Type B pancreatic cell (in vitro differentiated cells): ENCODE data around the gene DDAH1. TPM values are rescaled to one million over a fixed set of nuclear protein-coding genes. Genes with fewer than 3 reads are reported as not detected.

Experiments
- DNase-seq: peaks from one replicate; pipeline ENCODE4 v3.0.0; 2021; ENCODE audit warnings: mixed read lengths; ENCODE audit not compliant: unreplicated experiment; ENCODE audit errors: extremely low spot score
- H3K27ac Mint-ChIP-seq: 2 replicates; pipeline ENCODE4 v1.8.0; 2021; ENCODE audit warnings: mild to moderate bottlenecking, mixed read lengths
- H3K27me3 Mint-ChIP-seq: 2 replicates; pipeline ENCODE4 v1.8.0; 2021; ENCODE audit warnings: mixed read lengths
- H3K36me3 Mint-ChIP-seq: 2 replicates; pipeline ENCODE4 v1.8.0; 2021; ENCODE audit warnings: mixed read lengths
- H3K4me1 Mint-ChIP-seq: one replicate; pipeline ENCODE4 v1.8.0; 2021; ENCODE audit warnings: mixed read lengths; ENCODE audit not compliant: unreplicated experiment
- H3K4me3 Mint-ChIP-seq: 2 replicates; pipeline ENCODE4 v1.8.0; 2021; ENCODE audit warnings: mild to moderate bottlenecking, mixed read lengths
- H3K9me3 Mint-ChIP-seq: 2 replicates; pipeline ENCODE4 v1.8.0; 2021; ENCODE audit warnings: mixed read lengths
- CTCF ChIP-seq: fragments of 200-600 bp; sonication (generic); conservative IDR thresholded peaks from 2 replicates; pipeline ENCODE4 v1.5.0; 2021; ENCODE audit warnings: antibody characterized with exemption, mild to moderate bottlenecking
- total RNA-seq: library from RNA; stranded (reverse); gene quantifications from 2 replicates; pipeline ENCODE4 v1.2.1, GENCODE V29; 2021; ENCODE audit warnings: low replicate concordance

DDAH1 gene
- total RNA-seq, 1 donor from 2014 or later: 28.6 TPM

DNA sequence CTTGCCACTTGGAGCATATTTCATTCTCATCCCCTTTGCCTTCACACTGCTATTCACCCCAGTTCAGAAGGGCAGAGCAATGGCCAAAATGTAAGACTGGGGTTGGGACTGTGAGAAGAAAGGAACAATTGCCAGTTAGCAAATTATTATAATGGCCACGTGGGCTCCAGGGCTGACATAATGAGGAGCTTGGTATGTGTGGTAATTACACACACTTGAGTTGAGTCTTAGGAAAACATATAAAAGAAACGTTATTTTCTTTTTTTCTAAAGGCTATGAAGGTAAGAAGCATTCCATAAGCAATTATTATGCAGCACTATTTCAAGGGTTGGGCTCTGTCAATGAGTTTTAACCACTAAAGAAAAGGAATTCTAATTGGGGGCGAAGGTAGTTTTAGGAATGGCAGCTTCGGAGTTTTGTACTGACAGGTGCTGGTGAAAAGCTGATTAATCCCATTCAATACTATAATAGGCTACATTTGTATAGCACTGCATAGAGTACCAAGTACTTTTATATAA lies 156.1 kb downstream of the DDAH1 start:
- H3K4me1 Mint-ChIP-seq: peaks cover 4% of the 10 kb centered on the region

DNA sequence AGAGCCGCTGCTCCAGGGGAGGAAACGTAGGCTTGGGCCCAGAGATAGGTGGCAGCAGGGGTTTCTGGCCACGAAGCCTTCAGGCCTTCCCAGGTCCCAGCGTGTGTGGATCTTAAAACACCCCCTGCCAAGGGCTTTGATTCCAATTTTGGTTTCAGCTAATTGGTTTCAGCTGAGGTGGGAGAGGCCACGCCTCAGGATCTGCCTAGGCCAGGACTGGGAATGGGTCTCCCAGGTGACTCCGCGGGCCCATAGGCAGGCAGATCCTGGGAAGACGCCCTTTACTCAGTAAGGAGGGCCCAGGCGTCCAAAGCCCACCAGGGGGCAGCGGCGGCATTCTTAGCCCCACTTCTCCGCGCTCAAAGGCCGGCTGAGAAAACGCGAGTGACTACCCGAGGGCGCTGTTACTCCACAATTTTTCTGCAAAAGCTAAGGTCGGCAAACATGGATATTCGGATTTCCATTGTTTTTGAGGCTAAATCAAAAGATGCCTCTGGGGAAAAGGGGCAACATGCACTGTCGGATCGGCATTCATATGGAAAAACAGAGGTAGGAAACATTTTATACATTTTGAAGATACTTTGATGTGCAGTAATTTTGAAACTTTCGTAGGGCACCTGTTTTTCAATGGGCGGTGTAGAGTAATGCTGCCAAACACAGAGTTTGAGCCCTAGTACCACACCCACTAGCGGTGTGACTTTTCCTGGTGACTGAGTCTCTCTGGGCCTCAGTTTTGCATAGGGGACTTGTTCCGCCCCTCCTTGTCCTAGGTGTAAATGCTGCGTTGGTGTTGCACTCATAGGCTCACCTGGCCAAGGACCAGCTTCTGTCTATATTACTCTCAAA lies 156.7 kb downstream of the DDAH1 start:
- H3K4me1 Mint-ChIP-seq: peaks cover 4% of the 10 kb centered on the region
- H3K27me3 Mint-ChIP-seq: peaks cover 27% of the 10 kb centered on the region
- peak overlapping the region; percentile 29 for H3K4me3 Mint-ChIP-seq
- H3K27ac Mint-ChIP-seq: peak overlapping the region; percentile 14
- no peaks in the 10 kb centered on the region for H3K9me3 Mint-ChIP-seq
- peak; percentile 98 for TF ChIP-seq CTCF
- peak; percentile 89 for DNase-seq
- H3K36me3 Mint-ChIP-seq: no peaks in the 10 kb centered on the region

More for the DNA sequence above, 156.1 kb downstream of the DDAH1 start:
- no peak for DNase-seq
- Mint-ChIP-seq H3K27ac (no peak overlapping the region), H3K36me3 (no peaks in the 10 kb centered on the region), H3K27me3 (peaks cover 27% of the 10 kb centered on the region), H3K9me3 (no peaks in the 10 kb centered on the region), H3K4me3 (no peak overlapping the region)
- no peak for TF ChIP-seq CTCF

DNA sequence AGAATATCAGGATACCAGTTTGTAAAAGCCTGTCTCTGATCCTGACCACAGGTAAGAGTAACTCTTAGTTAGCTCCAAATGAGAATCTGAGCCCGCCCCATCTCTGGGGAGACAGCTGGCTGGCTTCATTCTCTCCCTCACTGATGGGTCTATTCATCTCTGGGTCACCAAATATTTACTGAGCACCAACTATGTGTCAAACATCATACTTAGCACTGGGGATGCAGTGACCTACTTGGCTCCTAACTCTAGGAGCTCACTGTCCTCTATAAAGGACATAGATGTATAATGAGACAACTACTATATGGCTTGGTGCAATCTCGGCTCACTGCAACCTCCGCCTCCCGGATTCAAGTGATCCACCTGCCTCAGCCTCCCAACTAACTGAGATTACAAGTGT lies 158.7 kb downstream of the DDAH1 start:
- no peak for DNase-seq
- no peak overlapping the region for H3K27ac Mint-ChIP-seq
- H3K36me3 Mint-ChIP-seq: no peaks in the 10 kb centered on the region
- H3K4me3 Mint-ChIP-seq: no peak overlapping the region
- H3K27me3 Mint-ChIP-seq: peaks cover 27% of the 10 kb centered on the region
- H3K4me1 Mint-ChIP-seq: peaks cover 4% of the 10 kb centered on the region
- no peak for TF ChIP-seq CTCF
- H3K9me3 Mint-ChIP-seq: no peaks in the 10 kb centered on the region

DNA sequence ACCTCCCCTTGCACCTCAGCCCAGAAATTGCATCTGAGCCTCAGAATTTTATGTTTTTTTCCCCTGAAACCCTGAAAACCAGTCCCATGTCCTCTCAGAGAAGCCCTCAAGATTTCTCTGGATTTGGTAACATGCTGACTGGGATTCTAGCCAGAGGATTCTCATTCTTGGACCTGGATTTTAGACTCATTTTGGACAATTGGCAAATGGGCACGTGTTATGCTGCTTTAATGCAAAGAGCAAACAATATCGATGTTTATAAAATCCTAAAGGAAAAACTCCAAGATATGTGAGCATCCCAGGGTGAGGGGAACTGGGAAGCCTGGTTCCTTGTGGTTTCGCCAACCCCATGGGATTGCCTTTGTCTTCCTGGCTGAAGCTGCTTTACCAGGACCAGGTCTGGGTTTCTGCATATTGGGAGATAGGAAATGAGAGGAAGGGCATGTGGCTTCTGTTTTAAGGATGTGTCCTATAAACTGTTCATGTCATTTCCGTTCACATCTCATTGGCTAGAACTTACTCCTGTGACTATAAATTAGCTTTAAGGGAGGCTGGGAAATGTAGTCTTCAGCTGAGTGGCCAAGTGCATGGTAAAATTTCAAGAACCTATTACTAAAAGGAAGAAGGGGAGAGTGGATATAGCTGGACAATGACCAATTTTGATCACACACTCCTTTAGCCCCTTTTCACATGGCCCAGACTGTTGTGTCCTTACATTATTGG lies 161.4 kb downstream of the DDAH1 start:
- Mint-ChIP-seq H3K27ac (no peak overlapping the region), H3K27me3 (peaks cover 6% of the 10 kb centered on the region), H3K4me1 (peaks cover 4% of the 10 kb centered on the region), H3K9me3 (no peaks in the 10 kb centered on the region), H3K4me3 (no peak overlapping the region), H3K36me3 (no peaks in the 10 kb centered on the region)
- no peak for TF ChIP-seq CTCF
- DNase-seq: no peak

DNA sequence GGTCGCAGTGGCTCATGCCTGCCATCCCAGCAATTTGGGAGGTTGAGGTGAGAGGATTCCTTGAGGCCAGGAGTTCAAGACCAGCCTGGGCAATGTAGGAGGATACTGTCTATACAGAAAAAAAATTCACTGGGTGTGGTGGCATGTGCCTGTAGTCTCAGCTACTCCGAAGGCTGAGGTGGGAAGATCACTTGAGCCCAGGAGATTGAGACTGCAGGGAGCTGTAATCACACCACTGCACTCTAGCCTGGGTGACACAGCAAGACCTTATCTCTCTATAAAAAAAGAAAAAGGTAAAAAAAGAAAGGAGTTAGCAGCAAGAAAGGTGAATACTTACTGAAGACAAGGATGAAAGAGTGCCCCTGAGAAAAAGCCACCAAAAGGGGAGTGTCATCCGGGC lies 164.8 kb downstream of the DDAH1 start:
- no peak for TF ChIP-seq CTCF
- no peak overlapping the region for H3K27ac Mint-ChIP-seq
- peaks cover 9% of the 10 kb centered on the region for H3K4me1 Mint-ChIP-seq

More for the DNA sequence above, 164.8 kb downstream of the DDAH1 start:
- Mint-ChIP-seq H3K4me3 (no peak overlapping the region), H3K27me3 (peaks cover 5% of the 10 kb centered on the region), H3K9me3 (no peaks in the 10 kb centered on the region), H3K36me3 (no peaks in the 10 kb centered on the region)
- DNase-seq: no peak
